Fibroblast of the conjunctiva (primary cell): ENCODE results near the gene RAP1GAP.

Source experiments
- DNase-seq: peaks from one replicate; pipeline ENCODE4 v3.0.0-alpha.2; 2010; ENCODE audit warnings: low read depth

Gene RAP1GAP

DNA sequence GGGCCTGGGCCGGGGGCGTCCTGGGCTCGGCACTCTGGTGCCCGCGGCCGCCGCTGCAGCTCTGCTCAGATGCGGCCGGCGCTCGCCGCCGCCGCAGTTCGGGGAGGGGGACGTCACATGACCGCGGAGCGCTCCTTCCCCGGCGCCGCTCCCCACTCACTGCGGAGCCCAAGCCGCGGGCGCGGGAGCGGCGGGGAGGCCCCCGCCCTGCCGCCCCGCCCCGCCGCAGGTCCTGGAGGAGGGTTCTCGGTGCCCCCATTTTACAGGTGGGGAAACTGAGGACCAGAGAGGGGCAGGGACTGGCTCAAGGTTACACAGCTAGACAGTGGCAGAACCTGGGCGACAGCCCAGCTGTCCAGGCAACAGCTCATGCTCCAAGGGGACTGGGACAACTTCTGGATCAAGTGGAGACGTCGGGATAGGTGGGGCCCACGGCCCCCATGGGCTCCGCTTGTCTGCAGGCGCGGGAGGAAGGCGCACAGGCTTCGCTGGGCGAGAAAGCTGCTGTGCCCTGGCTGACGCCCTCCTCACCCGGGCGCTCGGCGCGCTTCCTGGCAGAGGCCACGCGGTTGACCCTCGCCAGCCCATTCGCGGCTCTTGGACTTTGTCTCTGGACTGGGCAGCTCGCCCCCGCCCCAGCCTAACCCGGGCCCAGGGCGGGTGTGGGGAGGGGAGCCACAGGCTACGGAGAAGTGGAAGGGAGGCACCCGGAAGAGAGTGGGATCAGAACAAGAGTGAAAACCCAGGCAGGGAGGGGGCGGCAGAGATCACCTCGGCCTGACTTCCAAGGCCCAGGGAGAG lies at the start of gene RAP1GAP:
TSS of gene RAP1GAP (minus strand) at position 100 of the 801 bp plus-strand sequence. CDS start 49,325 bp downstream, outside the sequence.
- no peak for DNase-seq

DNA sequence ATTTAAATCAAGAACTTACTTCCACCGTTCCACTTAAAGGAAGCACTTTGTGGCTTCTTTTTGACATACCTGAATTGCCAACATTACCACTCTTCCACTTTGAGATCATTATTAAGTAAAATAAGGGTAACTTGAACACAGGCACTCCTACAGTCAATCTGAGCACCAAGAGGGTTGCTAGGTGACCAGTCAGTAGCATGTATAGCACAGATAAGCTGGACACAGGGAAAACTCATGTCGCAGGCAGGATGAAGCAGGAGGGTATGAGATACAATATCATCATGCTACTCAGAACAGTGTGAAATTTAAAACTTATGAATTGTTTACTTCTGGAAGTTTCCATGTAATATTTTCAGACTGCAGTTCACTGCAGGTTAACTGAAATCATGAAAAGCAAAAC lies 47.0 kb upstream of the RAP1GAP start:
- DNase-seq: no peak

DNA sequence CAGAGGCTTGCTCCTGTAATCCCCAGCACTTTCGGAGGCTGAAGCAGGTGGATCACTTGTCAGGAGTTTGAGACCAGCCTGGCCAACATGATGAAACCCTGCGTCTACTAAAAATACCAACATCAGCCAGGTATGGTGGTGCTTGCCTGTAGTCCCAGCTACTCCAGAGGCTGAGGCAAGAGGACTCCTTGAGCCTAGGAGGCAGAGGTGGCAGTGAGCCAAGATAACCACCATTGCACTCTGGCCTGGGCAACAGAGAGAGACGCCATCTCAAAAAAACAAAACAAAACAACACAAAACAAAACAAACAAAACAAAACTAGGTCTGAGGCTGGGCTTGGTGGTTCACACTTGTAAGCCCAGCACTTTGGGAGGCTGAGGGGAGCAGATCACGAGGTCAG lies 38.7 kb upstream of the RAP1GAP start:
- no peak for DNase-seq

DNA sequence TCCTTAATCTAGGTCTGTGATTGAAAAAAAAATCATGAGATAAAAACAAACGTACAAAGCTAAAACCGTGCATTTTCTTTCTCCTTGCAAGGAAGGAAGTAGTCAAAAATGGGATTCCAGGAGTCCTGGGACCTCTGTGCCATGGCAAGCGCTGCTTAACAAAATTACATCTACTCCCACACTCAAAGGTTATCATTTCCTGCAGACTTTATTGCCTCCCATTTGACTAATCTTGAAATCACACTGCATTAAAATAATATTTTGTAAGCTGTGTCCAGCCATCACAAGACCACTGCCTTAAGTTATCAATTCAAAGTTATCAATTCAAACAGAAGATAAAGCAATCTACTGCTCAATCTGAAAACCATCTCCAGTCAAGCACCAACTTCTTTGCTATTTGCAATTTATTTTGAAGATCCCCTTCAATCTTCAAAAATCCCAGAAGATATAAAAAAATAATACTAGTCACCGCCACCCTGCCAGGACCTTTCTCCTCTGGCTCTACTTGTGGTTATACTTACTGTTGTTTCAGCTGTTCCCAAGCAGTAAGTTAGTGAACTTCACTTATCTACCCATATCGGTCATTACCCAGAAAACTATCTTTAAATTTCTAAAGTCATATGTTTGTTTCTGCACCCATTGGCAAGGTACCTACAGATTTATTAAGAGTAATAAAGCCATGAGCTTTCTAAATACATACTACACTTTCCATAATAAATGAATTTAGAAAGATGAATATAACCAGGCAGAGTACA lies 38.1 kb upstream of the RAP1GAP start:
- DNase-seq: no peak

DNA sequence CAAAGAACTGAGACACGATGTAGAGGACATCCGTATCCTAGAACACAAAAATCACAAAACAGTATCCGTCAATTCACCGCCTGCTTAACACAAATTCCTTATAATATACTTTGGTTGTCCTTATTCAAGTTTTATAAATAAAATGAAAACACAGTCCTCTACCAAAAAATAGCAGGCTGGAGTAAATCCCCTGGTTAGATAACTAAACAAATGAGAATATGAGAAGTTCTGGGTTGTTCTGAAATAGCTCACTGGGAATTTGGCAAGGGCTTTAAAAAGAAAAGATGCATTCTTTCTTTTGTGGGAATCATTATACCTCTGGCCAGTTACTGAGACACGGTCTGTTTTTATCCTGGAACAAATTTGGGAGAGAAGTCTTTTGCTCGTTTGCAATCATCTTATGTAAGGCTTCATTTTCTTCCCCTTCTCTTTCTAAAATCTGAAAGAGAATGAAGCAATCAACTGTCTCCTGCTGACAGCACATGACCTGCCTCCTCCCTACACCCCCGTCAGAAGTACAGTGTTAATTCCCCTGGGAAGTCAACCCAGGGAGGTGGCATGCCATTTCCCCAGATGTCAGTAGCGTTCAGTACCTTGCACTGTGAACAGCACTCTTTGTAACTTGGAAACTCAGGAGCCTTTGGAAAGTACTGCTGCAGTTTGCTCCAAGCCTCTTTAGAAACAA lies 37.1 kb upstream of the RAP1GAP start:
- DNase-seq: peak; percentile 13

DNA sequence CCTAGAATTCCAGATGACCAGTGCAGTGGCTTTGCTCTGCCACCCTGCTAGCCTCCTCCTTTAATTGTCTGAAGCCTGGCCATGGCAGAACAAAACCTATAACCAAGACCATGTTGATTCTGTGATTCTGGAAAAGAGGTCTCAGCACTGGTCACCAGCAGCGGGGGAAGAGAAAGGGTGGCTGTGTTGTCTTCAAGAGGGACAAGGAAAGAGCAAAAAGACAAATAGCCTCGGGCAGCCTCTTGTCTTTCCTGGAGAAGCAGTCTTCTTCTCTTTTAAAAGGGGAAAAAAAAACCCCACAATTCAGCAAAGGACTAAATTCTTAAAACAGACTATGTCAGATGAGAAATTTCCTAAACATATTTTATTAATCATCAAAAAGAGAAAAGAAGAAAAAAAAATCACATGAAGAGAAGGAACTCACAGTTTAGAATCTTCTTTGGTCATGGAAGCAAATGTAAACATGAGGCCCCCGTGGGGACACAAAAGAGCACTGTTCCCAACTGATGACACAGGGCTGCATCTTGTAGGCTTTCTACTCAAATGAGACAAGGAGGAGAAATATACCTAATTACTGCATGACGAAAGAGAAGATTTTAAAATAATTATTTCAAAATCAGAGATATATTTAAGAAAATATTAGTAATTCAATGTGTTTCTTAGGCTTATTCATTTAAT lies 36.3 kb upstream of the RAP1GAP start:
- no peak for DNase-seq

DNA sequence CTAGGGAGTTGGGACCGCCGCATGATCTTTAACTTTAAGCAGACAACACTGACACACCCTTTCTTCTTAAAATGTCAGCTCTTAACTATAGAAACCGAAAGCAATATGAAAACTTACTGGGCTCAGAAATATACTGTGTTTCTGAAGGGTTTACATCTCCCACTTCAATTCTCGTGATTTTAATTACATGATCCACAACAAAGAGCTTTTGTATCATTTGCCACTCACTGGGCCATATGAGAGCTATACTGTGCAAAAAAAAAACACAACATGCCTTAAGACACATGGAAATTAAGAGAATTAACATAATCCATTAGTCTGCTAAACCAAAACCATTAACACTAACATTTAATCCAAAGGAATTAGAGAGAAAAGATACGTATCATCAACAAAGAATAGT lies 35.0 kb upstream of the RAP1GAP start:
- no peak for DNase-seq

DNA sequence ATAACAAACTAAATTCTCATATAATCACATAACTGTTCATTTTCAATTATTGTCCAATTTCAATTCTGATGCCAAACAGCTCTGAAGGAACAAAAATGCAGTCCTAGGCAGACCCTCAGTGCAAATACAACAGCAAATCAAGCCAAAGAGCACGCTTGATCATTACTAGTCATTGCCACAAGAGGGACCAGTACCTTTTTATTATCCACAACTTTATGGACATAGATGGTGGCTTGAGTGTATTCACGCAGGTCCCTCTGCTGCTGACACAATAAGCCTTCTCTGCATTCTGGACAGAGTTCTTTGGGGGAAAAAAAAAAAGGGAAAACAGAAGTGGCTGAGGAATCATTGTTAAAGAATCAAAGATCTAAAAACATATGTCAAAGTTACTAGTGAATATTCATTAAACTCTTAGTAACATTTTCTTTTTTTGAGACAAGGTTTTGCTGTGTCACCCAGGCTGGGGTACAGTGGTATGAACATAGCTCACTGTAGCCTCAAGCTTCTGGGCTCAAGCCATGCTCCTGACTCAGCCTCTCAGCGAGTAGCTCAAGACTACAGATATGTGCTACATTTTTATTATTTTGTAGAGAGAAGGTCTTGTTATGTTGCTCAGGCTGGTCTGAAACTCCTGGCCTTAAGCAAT lies 34.3 kb upstream of the RAP1GAP start:
- peak; percentile 27 for DNase-seq

DNA sequence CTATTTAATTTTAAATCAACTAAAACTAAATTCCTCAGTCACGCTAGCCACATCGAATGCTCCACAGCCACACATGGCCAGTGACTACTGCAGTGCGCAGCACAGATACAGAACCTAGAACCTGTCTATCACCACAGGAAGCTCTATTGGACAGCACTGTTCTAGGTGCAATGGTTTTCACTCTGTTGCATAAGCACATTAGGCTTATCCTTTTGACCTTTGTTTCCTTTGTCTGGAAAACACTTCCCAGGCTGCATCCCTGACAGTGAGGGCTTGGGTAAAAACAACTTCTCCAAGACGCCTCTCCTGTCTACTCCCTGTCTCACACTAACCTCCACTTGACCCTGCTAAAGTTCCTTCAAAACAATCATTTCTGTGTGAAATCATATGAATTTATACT lies 33.6 kb upstream of the RAP1GAP start:
- DNase-seq: no peak

DNA sequence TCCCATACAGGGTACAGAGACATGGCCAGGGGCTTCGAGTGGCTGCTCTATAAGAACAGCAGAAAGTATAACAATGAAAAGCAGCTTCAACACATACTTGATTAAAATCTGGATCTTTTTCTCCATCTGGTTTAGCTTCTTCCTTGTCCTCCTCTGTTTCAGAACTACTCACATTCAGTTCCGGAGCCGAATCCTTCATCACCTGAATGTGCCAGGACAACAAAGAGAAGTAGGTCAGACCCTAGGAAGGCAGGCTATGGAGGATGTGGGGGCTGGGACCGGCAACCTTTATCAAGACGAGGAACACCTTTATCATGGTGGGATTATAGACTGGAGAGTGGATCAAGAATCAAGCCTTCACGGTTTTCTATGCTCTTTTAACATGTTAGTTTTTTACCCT lies 32.2 kb upstream of the RAP1GAP start:
- DNase-seq: no peak

DNA sequence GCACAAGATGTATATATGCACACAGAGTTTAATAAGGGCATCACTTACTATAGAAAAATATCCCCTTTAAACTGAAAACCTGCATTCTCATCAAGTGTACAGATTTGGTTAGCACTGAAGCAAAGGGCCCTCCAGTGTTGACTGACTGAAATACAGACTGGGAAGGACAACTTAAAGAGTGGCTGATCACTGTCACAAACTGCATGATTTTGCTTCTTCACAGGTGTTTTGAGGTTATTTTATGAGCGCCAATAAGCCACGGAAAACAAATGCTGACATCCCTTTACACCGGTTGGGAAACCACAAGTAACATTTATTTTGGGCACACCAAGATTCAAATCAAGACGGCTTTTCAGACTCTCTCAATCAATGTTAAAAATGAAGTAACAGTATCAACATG lies 30.9 kb upstream of the RAP1GAP start:
- DNase-seq: no peak

DNA sequence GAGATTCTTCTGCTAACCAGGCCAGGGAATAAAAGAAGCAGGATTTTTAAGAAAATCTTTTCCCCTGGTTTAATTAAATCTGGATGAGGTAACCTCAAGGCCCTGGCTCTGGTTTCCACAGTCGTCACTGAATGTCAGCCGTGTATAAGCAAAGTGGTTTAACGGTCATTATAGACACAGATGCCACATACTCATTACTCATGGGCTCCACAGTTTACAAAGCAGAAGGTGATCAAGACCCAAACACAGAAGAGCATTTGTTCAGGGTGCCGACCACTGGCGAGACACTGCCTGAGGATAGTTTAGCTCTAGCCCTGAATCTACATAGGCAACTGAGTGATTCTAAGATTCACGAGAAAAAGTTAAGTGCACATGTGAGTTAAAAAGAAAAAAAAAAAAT lies 27.8 kb upstream of the RAP1GAP start:
- DNase-seq: no peak

DNA sequence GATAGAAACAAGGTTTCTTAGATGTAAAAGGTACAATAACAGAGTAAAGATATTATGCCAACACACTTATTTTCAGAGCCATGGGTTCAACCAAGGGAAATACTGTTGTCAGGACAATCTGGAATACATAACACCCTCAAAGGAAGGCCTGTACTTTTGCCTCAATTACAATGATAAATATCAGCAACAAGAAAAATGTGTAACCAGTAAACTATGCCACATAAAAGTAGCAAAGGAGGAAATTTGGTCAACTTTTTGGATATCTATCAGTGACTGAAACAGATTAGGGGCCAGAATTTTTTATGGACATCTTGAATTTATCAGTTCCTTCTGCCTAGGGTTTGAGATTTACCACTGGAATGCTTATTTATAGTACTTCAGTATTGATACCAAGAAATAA lies 24.6 kb upstream of the RAP1GAP start:
- DNase-seq: no peak

DNA sequence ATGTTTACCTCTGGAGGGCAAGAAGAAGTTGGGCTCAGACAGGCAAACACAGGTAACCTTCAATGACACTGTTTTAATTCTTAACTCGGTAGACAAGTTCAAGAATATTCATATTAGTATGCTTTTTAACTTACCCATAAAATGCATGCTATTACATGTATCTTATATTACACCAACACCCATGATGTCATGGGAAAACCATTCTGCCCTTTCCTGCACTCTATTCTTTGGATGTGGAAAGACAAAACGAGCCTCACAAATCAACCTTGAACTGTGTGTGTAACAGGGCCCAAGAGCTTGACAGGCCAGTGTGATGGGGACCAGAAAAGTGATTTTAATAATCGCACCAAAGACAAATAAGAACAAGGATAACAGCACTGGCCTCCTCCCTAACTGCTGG lies 22.6 kb upstream of the RAP1GAP start:
- DNase-seq: no peak

DNA sequence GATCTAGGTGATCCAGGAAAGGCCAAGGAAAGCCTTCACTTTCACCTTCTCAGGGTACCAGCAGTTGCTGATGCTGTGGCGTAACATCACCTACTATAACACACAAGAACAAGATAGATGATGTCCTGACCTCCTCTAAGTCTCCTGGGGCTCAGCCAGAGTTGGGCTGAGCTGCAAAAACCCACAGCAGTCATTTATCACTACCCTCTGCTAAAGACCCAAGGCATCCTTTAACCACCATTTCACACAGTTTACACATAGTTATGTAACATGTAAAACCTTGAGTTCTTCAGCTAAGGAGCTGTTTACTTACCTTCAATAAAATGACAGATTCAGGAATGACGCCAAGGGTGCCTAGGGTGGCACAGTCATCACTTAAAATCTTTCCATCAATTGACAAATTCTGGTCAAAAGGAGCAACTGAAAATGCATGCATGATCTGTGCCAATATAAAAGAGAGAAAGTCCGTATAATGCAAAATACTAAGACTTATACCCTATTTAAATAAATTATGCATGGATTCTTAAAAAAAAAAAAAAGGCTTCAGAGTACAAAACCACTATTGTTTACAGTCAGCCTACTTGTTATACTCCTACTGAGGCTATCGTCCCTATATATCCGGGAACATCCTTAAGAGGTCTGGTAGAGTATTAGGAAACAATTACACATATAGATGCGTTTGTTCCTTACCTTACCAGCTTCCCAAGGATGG lies 20.7 kb upstream of the RAP1GAP start:
- no peak for DNase-seq

DNA sequence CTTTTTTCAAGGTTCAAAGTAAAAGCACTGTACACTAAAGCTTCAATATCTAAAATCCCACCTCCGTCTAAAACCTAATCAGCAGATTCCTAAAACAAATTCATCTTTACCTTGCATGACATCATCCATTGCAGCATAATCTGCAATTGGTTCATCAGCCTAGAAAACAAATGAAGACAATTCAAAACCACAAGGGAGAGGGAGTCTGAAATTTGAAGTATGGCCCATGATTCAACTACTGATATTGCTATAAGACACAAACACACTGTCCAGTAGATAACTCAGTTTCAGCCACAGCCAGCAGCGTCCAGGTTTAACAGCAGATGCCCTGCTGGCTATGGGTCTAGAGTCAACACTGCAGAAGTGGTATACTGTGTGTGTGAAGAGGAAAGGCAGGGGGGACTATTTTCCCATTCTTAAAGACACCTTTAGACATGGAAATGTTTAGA lies 17.9 kb upstream of the RAP1GAP start:
- DNase-seq: no peak

DNA sequence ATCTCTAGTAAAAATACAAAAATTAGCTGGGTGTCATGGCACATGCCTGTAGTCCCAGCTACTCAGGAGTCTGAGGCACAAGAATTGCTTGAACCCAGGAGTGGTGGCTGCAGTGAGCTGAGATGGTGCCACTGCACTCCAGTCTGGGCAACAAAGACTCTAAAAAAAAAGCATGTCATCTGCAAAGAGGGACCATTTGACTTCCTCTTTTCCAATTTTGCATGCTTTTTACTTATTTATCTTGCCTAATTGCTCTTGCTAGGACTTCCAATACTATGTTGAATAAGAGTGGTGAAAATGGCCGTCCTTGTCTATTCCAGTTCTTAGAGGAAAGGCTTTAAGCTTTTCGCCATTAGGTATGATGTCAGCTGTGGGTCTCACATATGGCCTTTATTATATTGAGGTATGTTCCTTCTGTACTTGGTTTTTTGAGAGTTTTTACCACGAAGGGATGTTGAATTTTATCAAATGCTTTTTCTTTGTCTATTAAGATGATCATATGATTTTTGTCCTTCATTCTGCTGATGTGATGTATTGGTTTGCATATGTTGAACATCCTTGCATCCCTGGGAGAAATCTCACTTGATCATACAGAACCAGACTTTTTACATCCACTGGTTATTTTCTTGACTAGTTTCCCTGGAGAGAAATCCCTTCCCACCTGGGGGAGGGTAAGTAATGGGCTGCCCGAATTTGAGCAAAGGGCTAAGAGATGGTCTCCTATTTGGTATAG lies 17.0 kb upstream of the RAP1GAP start:
- no peak for DNase-seq

DNA sequence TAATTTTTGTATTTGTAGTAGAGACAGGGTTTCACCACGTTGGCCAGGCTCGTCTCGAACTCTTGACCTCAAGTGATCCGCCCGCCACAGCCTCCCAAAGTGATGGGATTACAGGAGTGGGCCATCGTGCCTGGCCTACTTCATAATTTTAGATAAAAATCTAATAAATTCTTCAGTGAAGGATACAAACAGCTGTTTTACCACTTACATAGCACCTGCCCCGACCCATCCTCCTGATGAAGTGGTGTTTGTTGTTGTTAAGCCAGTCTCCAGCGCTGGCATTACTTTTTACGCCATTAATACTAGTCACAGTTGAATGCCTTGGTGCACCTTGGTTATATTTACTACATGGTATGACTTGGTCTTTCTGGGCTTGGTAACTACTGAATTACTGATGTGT lies 12.3 kb upstream of the RAP1GAP start:
- no peak for DNase-seq

DNA sequence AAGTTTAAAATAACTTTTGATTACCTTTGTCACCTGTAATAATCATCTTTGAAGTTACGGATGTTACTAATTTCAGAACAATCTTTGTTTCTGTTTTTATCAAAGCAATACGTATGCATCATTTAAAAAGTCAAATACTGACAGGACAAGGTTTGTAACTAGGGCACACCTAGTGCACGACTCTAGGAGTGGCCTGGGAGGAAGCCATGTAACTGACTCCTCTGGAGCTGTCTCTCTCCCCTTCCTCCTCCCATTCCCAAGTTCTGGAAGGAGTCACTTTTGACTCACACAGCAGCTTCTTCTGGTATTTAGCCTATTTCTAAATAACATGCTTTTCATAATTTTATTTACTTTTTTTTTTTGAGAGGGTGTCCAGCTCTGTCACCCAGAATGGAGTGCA lies 11.8 kb upstream of the RAP1GAP start:
- DNase-seq: no peak

DNA sequence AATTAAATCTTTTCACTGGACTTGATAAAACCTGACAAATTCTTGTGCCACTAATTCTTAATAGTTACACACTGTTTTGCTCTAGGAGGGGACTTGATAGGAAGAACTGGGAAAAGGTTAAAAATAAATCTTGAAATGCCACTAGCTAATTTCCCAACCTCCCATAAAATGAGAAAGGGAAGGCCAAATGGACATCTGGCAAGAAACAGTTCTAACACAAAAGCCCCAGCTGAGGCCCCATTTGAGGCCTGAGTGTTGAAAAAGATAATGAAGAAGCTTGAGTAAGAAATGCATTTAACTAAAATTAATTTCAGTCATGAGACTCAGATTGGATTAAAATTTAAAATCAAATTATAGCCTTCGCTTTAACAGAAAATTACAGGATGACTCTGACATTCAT lies 11.2 kb upstream of the RAP1GAP start:
- DNase-seq: no peak
